ENCODE measurements around the gene S100B. TPM values are rescaled to one million over a fixed set of nuclear protein-coding genes. Genes with fewer than 3 reads are reported as not detected.

S100B gene
- total and polyA plus RNA-seq, 7 donors, result 14.3 to 126 (median 28.5) TPM

GRCh38 chr21:46618738-46619379, 14.0 kb upstream of the S100B start:
- no peaks in the 10 kb centered on the region for H3K36me3 ChIP-seq
- no peak for DNase-seq
- WGBS, 2 donors, result 77 to 88% methylated on average over 5 of the region's 5 CpGs
- no peak for TF ChIP-seq EP300 (IDR thresholded peaks at IDR 0.05)
- no peak for TF ChIP-seq CTCF (IDR thresholded peaks at IDR 0.05)
- TF ChIP-seq POLR2A (IDR thresholded peaks at IDR 0.05), result no peak
- no peak for TF ChIP-seq POLR2AphosphoS5 (IDR thresholded peaks at IDR 0.05)
- no peak overlapping the region for H3K27ac ChIP-seq
- no peaks in the 10 kb centered on the region for H3K9me3 ChIP-seq
- H3K4me1 ChIP-seq, result peaks cover 0 to 7% (median 0%) of the 10 kb centered on the region in 4 donors
- H3K4me3 ChIP-seq, result no peak overlapping the region
- peaks cover 0 to 4% (median 0%) of the 10 kb centered on the region in 3 donors for H3K27me3 ChIP-seq
- intact Hi-C loops (cut with DNase I), result no loop called here

- DNase-seq, result no peak
- TF ChIP-seq POLR2A (IDR thresholded peaks at IDR 0.05) (no peak), CTCF (IDR thresholded peaks at IDR 0.05) (no peak), EP300 (IDR thresholded peaks at IDR 0.05) (no peak), POLR2AphosphoS5 (IDR thresholded peaks at IDR 0.05) (no peak)
- WGBS, 2 donors, result 73 to 74% methylated on average over 6 of the region's 6 CpGs
- Histone ChIP-seq H3K36me3 (no peaks in the 10 kb centered on the region), H3K27me3 (peaks cover 0 to 4% (median 0%) of the 10 kb centered on the region in 3 donors), H3K9me3 (no peaks in the 10 kb centered on the region), H3K4me3 (no peak overlapping the region), H3K4me1 (no peaks in the 10 kb centered on the region), H3K27ac (no peak overlapping the region)
- intact Hi-C loops (cut with DNase I), result no loop called here
Measured at GRCh38 chr21:46617267-46618051, 12.6 kb upstream of the S100B start.

DNA sequence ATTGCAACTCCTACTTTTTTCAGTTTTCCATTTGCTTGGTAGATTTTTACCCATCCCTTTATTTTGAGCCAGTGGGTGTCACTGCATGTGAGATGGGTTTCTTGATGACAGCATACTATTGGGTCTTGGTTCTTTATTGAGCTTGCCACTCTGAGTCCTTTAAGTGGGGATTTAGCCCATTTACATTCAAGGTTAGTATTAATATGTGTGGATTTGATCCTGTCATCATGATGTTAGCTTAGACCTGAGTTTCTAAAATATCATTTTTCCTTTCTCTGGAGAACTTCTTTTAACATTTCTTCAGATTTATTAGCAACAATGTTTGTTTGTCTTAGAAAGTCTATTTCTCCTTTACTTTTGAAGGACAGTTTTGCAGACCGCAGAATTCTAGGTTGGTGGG, 11.8 kb upstream of the S100B start:
- H3K9me3 ChIP-seq, result no peaks in the 10 kb centered on the region
- peaks cover 0 to 4% (median 0%) of the 10 kb centered on the region in 3 donors for H3K27me3 ChIP-seq
- no peak overlapping the region for H3K4me3 ChIP-seq
- no peaks in the 10 kb centered on the region for H3K36me3 ChIP-seq
- no peaks in the 10 kb centered on the region for H3K4me1 ChIP-seq
- intact Hi-C loops (cut with DNase I), result no loop called here
- no peak for DNase-seq
- no peak for TF ChIP-seq POLR2AphosphoS5 (IDR thresholded peaks at IDR 0.05)
- TF ChIP-seq POLR2A (IDR thresholded peaks at IDR 0.05), result no peak
- TF ChIP-seq EP300 (IDR thresholded peaks at IDR 0.05), result no peak
- no peak for TF ChIP-seq CTCF (IDR thresholded peaks at IDR 0.05)
- 94 to 95% methylated on average over 1 of the region's 1 CpG for WGBS, 2 donors
- H3K27ac ChIP-seq, result no peak overlapping the region

DNA sequence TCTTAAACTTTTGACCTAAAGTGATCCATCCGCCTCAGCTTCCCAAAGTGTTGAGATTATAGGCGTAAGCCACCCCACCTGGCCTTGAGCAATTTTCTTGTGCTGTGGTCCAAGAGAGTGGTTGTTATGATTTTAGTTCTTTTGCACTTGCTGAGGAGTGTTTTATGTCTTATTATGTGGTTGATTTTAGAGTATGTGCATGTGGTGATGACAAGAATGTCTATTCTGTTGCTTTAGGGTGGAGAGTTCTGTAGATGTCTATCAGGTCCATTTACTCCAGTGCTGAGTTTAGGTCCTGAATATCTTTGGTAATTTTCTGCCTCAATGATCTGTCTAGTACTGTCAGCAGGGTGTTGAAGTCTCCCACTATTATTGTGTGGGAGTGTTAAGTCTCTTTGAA, 11.2 kb upstream of the S100B start:
- 93 to 94% methylated on average over 2 of the region's 2 CpGs for WGBS, 2 donors
- no peaks in the 10 kb centered on the region for H3K36me3 ChIP-seq

More for the DNA sequence above, 11.2 kb upstream of the S100B start:
- intact Hi-C loops (cut with DNase I), result no loop called here
- Histone ChIP-seq H3K4me3 (no peak overlapping the region), H3K9me3 (peaks cover 0 to under 1% (median 0%) of the 10 kb centered on the region in 4 donors), H3K27ac (no peak overlapping the region), H3K27me3 (peaks cover 0 to 4% (median 0%) of the 10 kb centered on the region in 3 donors), H3K4me1 (no peaks in the 10 kb centered on the region)
- DNase-seq, result no peak
- no peak for TF ChIP-seq POLR2A (IDR thresholded peaks at IDR 0.05)
- TF ChIP-seq CTCF (IDR thresholded peaks at IDR 0.05), result no peak
- no peak for TF ChIP-seq EP300 (IDR thresholded peaks at IDR 0.05)
- no peak for TF ChIP-seq POLR2AphosphoS5 (IDR thresholded peaks at IDR 0.05)
